Liver (tissue), 9 donors: ENCODE results near the gene OR51E2. TPM values are rescaled to one million over a fixed set of nuclear protein-coding genes. Genes with fewer than 3 reads are reported as not detected.
"Not testable (repeated sequence)": the region's sequence is repeated elsewhere in the genome, so short reads cannot be mapped to it uniquely, and the experiment has no call there.

Experiments
- DNase-seq: peaks from one replicate; pipeline ENCODE4 v3.0.0-alpha.2; 2017; ENCODE audit warnings: low spot score
- H3K27ac ChIP-seq, 2 donors: one replicate each; pipeline ENCODE4 v1.7.0; 2013; ENCODE audit warnings: inconsistent platforms in 2 of 2, low read length in 2 of 2, control low read depth in 1 of 2, low read depth in 1 of 2, mild to moderate bottlenecking in 1 of 2
- H3K27me3 ChIP-seq, 4 donors: one replicate each; pipeline versions ENCODE4 v1.6.1 to v1.7.0; 2013; ENCODE audit warnings: low read length in 3 of 4, inconsistent platforms in 1 of 4, mild to moderate bottlenecking in 1 of 4, moderate library complexity in 1 of 4; ENCODE audit not compliant: control insufficient read depth in 4 of 4, insufficient read depth in 4 of 4
- H3K36me3 ChIP-seq, 4 donors: one replicate each; pipeline versions ENCODE4 v1.6.1 to v1.7.0; 2013; ENCODE audit warnings: low read length in 3 of 4, mild to moderate bottlenecking in 3 of 4, low read depth in 1 of 4, moderate library complexity in 1 of 4; ENCODE audit not compliant: control insufficient read depth in 4 of 4, insufficient read depth in 3 of 4
- H3K4me1 ChIP-seq, 4 donors: one replicate each; pipeline versions ENCODE4 v1.6.1 to v1.7.0; 2013; ENCODE audit warnings: low read length in 3 of 4, mild to moderate bottlenecking in 3 of 4, moderate library complexity in 1 of 4; ENCODE audit not compliant: control insufficient read depth in 4 of 4, insufficient read depth in 4 of 4
- H3K4me3 ChIP-seq, 3 donors: one replicate each; pipeline versions ENCODE4 v1.6.1 to v1.7.0; 2013; ENCODE audit warnings: low read length in 3 of 3, control low read depth in 1 of 3, low read depth in 1 of 3, mild to moderate bottlenecking in 1 of 3
- H3K9ac ChIP-seq, 2 donors: one replicate each; pipeline ENCODE4 v1.7.0; 2013; ENCODE audit warnings: low read length in 2 of 2, mild to moderate bottlenecking in 2 of 2, moderate library complexity in 2 of 2, control low read depth in 1 of 2, low read depth in 1 of 2
- H3K9me3 ChIP-seq, 4 donors: one replicate each; pipeline versions ENCODE4 v1.6.1 to v1.7.0; 2013; ENCODE audit warnings: low read length in 3 of 4; ENCODE audit not compliant: control insufficient read depth in 4 of 4
- ATF3 ChIP-seq: IDR thresholded peaks from 2 replicates; pipeline ENCODE4 v1.6.1; 2016; ENCODE audit warnings: antibody characterized with exemption
- EGR1 ChIP-seq, 2 donors: IDR thresholded peaks; 2 replicates each; pipeline ENCODE4 v1.6.1; 2016 to 2018; ENCODE audit warnings: antibody characterized with exemption in 2 of 2, low read depth in 2 of 2
- FOXA1 ChIP-seq: IDR thresholded peaks from 2 replicates; pipeline ENCODE4 v1.6.1; 2016; ENCODE audit warnings: antibody characterized with exemption
- FOXA2 ChIP-seq: IDR thresholded peaks from 2 replicates; pipeline ENCODE4 v1.6.1; 2016; ENCODE audit warnings: antibody characterized with exemption
- GABPA ChIP-seq, 2 donors: IDR thresholded peaks in 1 of 2; conservative IDR thresholded peaks in 1 of 2; 2 replicates each; pipeline ENCODE4 v1.6.1; 2016; ENCODE audit warnings: antibody characterized with exemption in 2 of 2, mild to moderate bottlenecking in 1 of 2, moderate library complexity in 1 of 2
- HNF4G ChIP-seq: IDR thresholded peaks from 2 replicates; pipeline ENCODE4 v1.6.1; 2016; ENCODE audit warnings: antibody characterized with exemption
- MAX ChIP-seq: IDR thresholded peaks from 2 replicates; pipeline ENCODE4 v1.6.1; 2016; ENCODE audit warnings: antibody characterized with exemption
- NR2F2 ChIP-seq: IDR thresholded peaks from 2 replicates; pipeline ENCODE4 v1.6.1; 2016; ENCODE audit warnings: antibody characterized with exemption
- RAD21 ChIP-seq, 2 donors: IDR thresholded peaks; 2 replicates each; pipeline ENCODE4 v1.6.1; 2016; ENCODE audit warnings: antibody characterized with exemption in 2 of 2, mild to moderate bottlenecking in 2 of 2
- REST ChIP-seq: IDR thresholded peaks from 2 replicates; pipeline ENCODE4 v1.6.1; 2016; ENCODE audit warnings: antibody characterized with exemption, mild to moderate bottlenecking
- RXRA ChIP-seq, 2 donors: IDR thresholded peaks; 2 replicates each; pipeline ENCODE4 v1.6.1; 2017 to 2018; ENCODE audit warnings: antibody characterized with exemption in 2 of 2, mild to moderate bottlenecking in 1 of 2
- SP1 ChIP-seq: IDR thresholded peaks from 2 replicates; pipeline ENCODE4 v1.6.1; 2018; ENCODE audit warnings: antibody characterized with exemption, mild to moderate bottlenecking
- ZBTB33 ChIP-seq: IDR thresholded peaks from 2 replicates; pipeline ENCODE4 v1.6.1; 2016; ENCODE audit warnings: antibody characterized with exemption
- WGBS: extraction: QIAGEN DNeasy Blood & Tissue Kit; methylation state at CpG from one replicate; pipeline ENCODE4 v1.1.7; 2013; 5-methylcytosine and 5-hydroxymethylcytosine counted together
- polyA plus RNA-seq, 2 donors: library from polyadenylated mRNA; stranded (reverse) in 1 of 2; unstranded in 1 of 2; fragments of 200-250 nt in 1 of 2; fragments of >200 nt in 1 of 2; fragmentation: Nextera tagmentation in 1 of 2; extraction: Ambion mirVana in 1 of 2; gene quantifications; one replicate each; pipeline versions ENCODE4 v1.2.1 to v1.2.3, GENCODE V29; 2013 to 2015
- total RNA-seq, 2 donors: library from RNA; depleted of rRNA; stranded (reverse); fragments of >200 nt; gene quantifications; one replicate each; pipeline ENCODE4 v1.2.3, GENCODE V29; 2014
- donor health status: healthy.
- donor health status: healthy.
- donor health status: healthy.
- donor health status: healthy.
- donor health status: healthy.

The OR51E2 gene
- total RNA-seq (not detected), polyA plus RNA-seq (not detected)

- 67% methylated on average over 3 of the region's 3 CpGs for WGBS
- DNase-seq, result no peak
- TF ChIP-seq RAD21 (IDR thresholded peaks at IDR 0.05) (no peak), FOXA2 (no peak), HNF4G (no peak), SP1 (no peak), ZBTB33 (no peak), ATF3 (no peak), NR2F2 (no peak), GABPA (IDR thresholded peaks at IDR 0.05 in 1 of 2, conservative IDR thresholded peaks at IDR 0.05 in 1 of 2) (no peak), RXRA (IDR thresholded peaks at IDR 0.05) (no peak), FOXA1 (no peak), REST (no peak)
- Histone ChIP-seq H3K4me1 (no peaks in the 10 kb centered on the region), H3K4me3 (no peak within 1 kb of the TSS), H3K9ac (no peak within 1 kb of the TSS), H3K36me3 (no peaks in the 10 kb centered on the region), H3K9me3 (no peaks in the 10 kb centered on the region), H3K27ac (no peak within 1 kb of the TSS), H3K27me3 (no peaks in the 10 kb centered on the region)
These were observed at the start of gene OR51E2 for GRCh38 chr11:4697585-4697984. OR51E2 (minus strand) TSS chr11:4697853; CDS start chr11:4682711, 15,142 bp downstream.

GRCh38 chr11:4740735-4741134, 43.1 kb upstream of the OR51E2 start:
- no peak for TF ChIP-seq MAX
- TF ChIP-seq RXRA (IDR thresholded peaks at IDR 0.05), result no peak
- TF ChIP-seq GABPA (IDR thresholded peaks at IDR 0.05 in 1 of 2, conservative IDR thresholded peaks at IDR 0.05 in 1 of 2), result no peak
- TF ChIP-seq EGR1 (IDR thresholded peaks at IDR 0.05; ENCODE audit: low read depth in 2 of 2), result no peak
- TF ChIP-seq SP1, result no peak
- Histone ChIP-seq H3K27me3 (peaks cover 0 to 3% (median 0%) of the 10 kb centered on the region in 4 donors), H3K4me3 (no peak overlapping the region), H3K9ac (no peak overlapping the region), H3K27ac (no peak overlapping the region), H3K4me1 (no peaks in the 10 kb centered on the region), H3K36me3 (no peaks in the 10 kb centered on the region), H3K9me3 (no peaks in the 10 kb centered on the region)
- WGBS, result 52% methylated on average over 2 of the region's 2 CpGs
- DNase-seq, result no peak

- no peak overlapping the region for H3K27ac ChIP-seq
- no peaks in the 10 kb centered on the region for H3K4me1 ChIP-seq
- no peaks in the 10 kb centered on the region for H3K9me3 ChIP-seq
- H3K27me3 ChIP-seq, result peaks cover 0 to 4% (median 0%) of the 10 kb centered on the region in 4 donors
- no peak for DNase-seq
- no peaks in the 10 kb centered on the region for H3K36me3 ChIP-seq
- no peak for TF ChIP-seq RXRA (IDR thresholded peaks at IDR 0.05)
- H3K9ac ChIP-seq, result no peak overlapping the region
- WGBS, result 83% methylated on average over 2 of the region's 2 CpGs
- no peak overlapping the region for H3K4me3 ChIP-seq
These were observed 29.5 kb upstream of the OR51E2 start for GRCh38 chr11:4727171-4727570.

- not testable (repeated sequence) for H3K36me3 ChIP-seq, H3K4me1 ChIP-seq, H3K9me3 ChIP-seq, H3K27me3 ChIP-seq, DNase-seq, H3K4me3 ChIP-seq, H3K27ac ChIP-seq, H3K9ac ChIP-seq
- WGBS, result 85% methylated on average over 33 of the region's 33 CpGs
These were observed 25.2 kb upstream of the OR51E2 start for GRCh38 chr11:4722616-4723534.
